Stimulated activated CD8-positive, alpha-beta memory T cell treated with anti-CD3 and anti-CD28 coated beads, Interleukin-7, amount 100 ng/mL, for 24 hours (primary cell): Measurements from ENCODE around the gene H2BW2.
"Not testable (repeated sequence)": the region's sequence is repeated elsewhere in the genome, so short reads cannot be mapped to it uniquely, and the experiment has no call there.

Experiments used
- DNase-seq: peaks from one replicate; pipeline ENCODE4 v3.0.0-alpha.2; 2020; ENCODE audit warnings: low read depth

The H2BW2 gene

DNA sequence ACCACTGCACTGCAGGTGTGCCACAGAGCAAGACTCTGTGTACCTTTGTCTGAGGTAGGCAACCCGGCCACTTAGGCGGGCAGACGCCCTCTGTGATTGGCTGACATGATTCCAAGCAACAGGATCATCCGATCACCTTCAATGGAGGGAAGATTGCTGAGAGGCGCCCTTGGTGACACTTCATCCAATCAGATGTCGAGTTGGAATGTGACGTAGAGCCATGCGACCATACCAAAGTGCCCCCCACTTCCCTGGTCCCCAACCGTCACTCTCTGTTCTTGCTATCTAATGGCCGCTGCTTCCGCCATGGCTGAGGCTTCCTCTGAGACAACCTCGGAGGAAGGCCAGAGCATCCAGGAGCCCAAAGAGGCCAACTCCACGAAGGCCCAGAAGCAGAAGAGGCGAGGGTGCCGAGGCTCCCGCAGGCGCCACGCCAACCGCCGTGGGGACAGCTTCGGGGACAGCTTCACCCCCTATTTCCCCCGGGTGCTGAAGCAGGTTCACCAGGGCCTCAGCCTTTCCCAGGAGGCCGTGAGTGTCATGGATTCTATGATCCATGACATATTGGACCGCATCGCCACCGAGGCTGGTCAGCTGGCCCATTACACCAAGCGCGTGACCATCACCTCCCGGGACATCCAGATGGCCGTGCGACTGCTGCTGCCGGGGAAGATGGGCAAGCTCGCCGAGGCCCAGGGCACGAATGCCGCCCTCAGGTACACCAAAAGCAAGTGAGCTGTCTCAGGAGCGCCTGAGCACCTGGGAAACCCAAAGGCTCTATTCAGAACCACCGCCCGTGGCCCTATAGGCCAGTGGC, at the start of gene H2BW2:
TSS of gene H2BW2 (plus strand) at position 268 of the 817 bp plus-strand sequence. CDS start at position 307, 39 bp downstream.
- no peak for DNase-seq

DNA sequence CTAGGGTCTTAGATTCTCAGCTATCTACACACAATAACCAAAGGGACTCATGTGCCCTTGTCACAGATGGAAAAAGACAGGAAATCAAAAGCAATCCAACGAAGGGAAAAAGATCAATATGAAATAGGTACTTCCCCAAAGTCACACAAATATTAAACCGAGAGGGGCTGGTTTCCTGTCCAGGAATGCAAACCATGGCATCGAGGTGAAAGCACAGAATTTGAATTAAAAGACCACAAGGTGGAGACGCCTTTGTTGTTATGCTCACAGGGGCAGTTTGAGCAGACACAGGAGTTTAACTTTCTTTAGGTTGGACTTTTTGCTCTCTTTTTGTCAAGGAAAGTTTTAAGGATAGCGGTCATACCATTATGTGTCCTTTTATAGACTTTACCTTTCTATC, 40.5 kb upstream of the H2BW2 start:
- DNase-seq, result no peak

DNA sequence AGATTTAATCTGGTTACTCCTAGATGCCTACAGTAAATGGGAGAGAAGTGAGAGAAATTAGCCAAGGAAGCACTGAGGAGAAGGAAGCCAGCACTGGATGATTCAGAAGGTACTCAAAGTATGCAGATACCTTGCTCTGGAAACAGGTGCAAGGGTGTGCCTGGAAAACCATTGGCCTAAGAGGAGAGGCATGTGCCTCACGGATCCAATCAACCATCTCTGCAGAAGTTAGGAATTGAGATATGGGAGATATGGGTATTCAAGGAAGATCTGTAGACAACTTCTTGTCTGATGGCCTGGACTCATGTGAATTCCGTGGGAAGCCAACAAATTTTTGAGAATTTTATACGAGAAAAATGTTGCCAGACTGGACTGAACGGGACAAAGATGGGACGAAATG, 30.9 kb upstream of the H2BW2 start:
- DNase-seq, result no peak

DNA sequence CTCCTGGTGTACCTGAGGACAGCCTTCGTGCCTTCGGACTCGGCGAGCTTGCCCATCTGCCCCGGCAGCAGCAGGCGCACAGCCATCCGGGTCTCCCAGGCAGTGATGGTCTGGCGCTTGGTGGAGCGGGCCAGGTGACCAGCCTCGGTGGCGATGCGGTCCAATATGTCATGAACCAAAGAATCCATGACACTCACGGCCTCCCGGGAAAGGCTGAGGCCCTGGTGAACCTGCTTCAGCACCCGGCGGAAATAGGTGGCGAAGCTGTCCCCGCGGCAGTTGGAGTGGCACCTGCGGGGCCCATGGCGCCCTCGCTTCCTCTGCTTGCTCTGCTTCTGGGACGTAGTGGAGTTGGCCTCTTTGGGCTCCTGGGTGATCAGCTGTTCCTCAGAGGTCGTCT, 26.6 kb upstream of the H2BW2 start:
- no peak for DNase-seq

DNA sequence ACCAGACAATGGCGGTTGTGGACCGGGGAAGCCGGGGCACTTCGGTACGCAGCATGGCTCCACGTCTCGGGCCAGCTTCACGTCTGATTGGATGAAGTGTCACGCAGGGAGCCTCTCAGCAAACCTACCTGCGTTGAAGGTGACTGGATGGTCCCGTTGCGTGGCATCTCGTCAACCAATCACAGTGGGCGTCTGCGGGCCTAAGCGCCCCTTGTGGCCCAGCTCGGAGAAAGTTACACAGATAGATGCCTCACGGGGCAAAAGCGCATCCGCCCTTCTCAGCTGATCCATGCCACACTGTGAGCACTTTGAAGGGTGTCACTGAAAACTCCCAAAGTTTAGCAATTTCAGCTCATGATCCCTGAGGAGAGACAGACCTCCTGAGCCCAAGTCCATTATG, 26.1 kb upstream of the H2BW2 start, which contains the start of gene H2BW1:
TSS of gene H2BW1 (minus strand) at position 103 of the 400 bp plus-strand sequence. CDS start 132 bp downstream, outside the sequence.
- no peak for DNase-seq

DNA sequence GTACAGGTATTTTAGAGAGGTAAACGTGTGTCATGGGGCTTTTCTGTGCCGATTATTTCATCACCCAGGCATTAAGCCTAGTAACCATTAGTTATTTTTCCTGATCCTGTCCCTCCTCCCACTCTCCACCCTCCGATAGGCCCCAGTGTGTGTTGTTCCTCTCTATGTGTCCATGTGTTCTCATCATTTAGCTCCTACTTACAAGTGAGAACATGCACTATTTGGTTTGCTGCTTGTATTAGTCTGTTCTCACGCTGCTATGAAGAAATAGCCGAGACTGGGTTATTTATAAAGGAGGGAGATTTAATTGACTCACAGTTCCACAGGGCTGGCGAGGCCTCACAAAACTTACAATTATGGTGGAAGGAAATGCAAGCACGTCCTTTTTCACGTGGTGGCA, 24.2 kb upstream of the H2BW2 start:
- DNase-seq, result not testable (repeated sequence)

DNA sequence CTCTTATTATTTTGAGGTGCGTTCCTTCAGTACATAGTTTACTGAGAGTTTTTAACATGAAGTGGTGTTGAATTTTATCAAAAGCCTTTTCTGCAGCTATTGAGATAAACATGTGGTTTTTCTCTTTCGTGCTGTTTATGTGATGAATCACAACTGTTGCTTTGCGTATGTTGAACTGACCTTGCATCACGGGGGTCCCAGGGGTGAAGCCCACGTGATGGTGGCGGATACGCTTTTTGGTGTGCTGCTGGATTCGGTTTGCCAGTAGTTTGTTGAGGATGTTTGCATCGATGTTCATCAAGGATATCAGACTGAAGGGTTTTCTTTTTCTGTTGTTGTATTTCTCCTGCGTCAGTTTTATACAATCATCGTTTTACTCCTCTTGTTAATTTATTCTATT, 21.6 kb upstream of the H2BW2 start:
- DNase-seq, result no peak

DNA sequence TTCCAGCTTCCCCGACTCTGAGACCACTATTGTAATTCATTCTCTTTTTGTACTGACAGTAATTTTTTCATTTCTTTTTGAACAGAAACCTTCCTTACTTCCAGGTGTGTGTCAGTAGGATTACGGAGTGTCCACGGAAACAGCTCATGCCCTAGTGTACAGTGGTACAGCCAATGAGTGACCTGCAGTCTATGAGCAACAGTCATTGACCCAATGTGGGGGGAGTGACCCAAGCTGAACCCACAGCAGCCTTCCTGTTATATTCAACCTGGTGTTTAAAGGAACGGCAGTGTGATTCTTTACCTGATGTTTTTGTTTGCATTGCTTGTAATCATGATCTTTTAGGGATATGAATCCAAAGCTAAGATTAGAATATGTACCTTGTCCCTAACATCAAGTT, 1.2 kb downstream of the H2BW2 start:
- no peak for DNase-seq

DNA sequence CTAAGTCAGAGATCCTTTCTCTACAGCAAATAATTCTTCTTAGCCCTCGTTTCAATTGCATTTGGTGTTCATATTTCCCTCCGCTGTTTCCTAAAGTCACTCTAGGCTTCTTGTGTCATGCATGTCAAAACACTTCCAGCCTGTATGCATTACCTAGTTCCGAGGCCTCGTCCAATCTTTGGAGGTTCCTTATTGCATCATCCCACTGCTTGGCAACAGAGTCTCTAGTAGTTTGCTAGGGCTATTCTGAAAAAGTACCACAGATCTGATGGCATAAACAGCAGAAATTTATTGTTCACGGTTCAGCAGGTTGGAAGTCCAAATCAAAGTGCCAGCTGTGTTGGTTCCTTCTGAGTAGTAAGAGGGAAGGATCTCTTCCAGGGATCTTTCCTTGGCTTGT, 5.9 kb downstream of the H2BW2 start:
- DNase-seq, result no peak

DNA sequence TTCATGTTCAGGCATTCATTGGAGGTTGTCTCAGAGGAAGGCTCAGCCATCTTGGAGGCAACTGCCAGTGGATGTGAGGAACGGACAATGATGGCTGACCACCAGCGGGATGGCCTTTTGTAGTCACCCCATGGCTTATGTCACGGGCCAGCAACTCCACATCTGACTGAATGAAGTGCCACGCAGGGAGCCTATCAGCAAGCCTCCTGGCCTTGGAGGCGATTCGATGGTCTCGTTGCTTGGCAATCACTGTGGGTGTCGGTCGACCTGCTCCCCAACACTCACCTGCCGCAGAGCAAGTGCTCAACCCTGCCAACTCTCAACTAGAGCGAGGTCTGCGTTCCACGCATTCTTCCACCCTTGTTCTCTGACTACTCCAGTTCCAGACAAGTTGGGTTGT, 7.4 kb downstream of the H2BW2 start:
- DNase-seq, result no peak

DNA sequence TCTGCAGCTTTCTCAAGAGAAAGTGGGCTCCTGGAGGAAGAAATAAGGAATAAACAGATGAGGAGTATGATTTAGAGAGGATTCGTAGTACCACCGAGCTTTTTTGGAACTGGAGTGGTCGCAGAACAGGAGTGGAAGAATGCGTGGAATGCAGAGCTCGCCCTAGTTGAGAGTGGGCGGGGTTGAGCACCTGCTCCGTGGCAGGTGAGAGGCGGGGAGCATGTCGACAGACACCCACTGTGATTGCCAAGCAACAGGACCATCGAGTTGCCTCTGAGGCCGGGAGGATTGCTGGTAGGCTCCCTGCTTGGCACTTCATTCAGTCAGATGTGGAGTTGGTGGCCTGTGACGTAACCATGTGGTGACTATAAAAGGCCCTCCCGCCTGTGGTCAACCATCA, 15.2 kb downstream of the H2BW2 start:
- not testable (repeated sequence) for DNase-seq

DNA sequence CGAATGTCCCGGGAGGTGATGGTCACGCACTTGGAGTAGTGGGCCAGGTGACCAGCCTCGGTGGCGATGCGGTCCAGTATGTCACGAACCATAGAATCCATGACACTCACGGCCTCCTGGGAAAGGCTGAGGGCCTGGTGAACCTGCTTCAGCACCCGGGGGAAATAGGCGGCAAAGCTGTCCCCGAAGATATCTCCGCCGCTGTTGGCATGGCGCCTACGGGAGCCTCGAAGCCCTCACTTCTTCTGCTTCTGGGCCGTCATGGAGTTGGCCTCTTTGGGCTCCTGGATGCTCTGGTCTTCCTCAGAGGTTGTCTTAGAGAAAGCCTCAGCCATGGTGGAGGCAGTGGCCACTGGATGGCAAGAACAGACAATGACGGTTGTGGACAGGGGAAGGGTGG, 22.9 kb downstream of the H2BW2 start:
- not testable (repeated sequence) for DNase-seq

DNA sequence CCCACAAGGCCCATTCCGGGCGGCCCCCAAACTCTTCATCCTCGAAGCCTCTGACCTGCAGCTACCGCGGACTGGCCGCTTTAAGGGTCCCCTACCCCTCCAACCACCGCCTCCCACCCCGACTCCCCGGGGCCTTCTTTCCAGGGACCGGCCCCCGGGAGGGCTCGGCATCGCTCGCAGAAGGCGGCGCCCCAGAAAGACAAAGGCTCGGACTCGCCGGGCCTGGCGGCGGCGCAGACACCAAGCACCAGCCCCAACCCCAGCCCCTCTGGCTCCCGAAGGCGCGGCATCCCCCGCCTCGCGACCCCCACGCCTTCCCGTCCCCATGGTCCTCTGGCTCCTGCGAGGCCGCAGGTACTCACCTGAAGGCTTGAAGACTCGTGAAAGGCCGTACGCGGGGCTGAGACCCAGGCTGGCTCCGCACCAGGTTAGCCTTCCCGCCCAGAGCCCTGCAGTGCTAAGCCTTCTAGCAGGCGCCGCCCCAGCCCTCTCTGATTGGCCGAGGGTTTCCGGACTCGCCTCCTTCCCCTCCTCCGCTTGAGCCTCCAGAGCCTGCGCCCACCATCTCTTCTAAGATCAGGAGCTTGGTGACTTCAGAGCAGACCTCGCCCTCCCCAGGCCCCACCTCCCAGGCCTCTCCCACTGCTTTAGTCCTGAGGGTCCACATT, 36.2 kb downstream of the H2BW2 start, which contains the start of gene TMSB15C:
TSS of gene TMSB15C (minus strand) at position 459 of the 668 bp plus-strand sequence.
- DNase-seq, result not testable (repeated sequence)

DNA sequence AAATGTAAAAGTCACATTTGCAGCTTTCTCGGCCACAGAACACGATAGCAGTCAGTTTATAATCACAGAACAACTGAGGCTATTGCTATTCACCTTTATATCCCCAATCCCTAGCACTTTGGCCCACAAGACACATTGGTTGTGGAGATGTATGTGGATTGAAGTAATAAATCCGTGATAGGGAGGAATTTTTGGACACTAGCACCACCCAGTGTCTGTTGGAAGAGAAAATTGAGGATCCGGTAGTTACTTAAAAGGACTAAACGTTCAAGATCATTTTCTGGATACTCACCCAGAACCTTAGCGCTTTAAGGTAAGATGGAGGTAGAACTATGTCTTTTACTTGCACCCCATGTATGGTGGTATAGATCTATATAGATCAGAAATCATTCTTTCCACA, 38.1 kb downstream of the H2BW2 start:
- not testable (repeated sequence) for DNase-seq

DNA sequence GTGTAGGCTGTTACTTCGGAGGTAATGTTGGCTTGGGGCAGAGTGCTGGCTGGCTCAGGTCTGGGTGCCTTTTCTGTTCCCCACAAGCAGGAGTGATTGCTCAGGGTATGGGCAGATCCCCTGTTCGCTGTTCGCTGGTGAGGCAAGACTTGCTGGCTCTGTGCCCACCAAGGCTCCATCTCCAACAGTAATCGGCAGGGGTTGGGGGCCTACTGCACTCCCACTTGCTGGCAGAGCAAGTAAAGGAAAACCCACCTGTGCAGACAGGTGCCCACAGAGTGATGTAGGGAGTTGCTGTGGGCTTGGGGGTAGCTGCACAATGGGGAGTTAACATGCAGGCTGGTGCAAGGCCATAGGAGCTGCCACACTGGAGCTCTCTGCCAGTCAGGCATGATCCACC, 44.3 kb downstream of the H2BW2 start:
- no peak for DNase-seq

DNA sequence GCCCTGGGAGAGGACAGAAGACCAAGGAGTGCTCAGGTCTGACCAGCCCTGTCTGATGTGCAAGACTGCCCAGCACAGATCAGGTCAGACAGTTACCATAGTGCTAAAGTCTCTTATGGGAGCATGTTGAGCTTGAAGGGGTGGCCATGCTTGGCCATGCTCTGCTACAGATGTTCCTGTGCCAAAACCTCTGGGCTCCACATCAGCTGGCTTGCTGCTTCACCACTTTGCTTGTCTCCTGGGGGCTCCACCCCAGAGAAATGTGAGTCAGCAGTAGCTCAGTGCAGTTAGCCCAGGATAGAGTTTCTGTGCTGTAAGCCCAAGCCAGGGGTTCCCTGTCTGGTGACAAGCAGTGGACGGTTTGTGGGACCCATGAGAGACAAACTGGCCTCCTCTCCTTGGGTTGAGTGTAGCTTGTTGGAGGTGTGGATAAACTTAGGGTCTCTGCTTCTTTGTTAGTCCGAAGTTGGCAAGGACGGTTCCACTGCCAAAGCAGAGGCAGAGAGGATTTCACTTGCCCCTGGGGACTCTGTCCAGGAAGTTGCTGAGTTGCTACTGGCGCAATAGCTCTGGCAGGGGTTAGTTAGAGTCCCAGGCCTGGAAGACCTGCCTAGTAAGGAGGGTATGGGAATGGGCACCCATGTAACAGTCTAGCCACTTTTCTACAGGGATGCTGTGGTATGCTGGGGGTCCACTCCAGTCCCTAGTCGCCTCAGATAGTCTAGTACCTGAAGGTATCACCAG, 45.0 kb downstream of the H2BW2 start:
- DNase-seq, result no peak

DNA sequence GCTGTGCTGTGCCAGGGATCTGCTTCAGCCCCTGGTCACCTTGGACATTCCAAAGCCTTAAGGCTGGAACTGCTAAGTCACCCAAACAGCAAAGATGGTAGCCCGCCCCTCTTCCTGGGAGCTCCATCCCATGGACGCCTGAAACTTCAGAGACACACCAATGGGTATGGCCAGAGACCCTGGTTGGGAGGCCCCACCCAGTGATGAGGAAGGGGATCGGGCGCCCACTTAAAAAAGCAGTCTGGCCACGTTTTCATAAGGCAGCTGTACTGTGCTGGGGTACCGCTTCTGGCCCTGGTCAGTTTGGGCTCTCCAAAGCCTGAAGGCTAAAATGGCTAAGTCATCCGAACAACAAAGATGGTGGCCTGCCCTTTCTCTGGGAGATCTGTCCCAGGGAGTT, 45.7 kb downstream of the H2BW2 start:
- DNase-seq, result no peak

DNA sequence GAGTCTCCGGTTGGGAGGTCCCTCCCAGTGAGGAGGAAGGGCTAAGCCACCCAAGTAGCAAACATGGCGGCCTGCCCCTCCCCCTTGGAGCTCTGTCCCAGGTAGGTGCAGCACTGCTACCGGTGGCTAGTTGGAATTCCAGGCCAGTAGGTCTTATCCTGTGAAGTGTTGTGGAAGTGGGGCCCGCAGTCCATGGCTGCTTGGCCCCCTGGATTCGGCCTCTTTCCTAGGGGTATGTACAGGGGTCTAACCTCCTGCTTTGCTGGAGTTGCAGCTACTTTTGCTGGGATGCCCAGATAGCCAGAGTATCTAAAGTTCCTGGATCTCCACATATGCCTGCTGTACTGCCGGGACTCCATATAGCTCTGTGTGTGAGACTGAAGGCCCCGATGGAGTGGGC, 46.2 kb downstream of the H2BW2 start:
- no peak for DNase-seq
